Kidney (tissue), 14 donors: ENCODE measurements around the gene NSD2. TPM values are rescaled to one million over a fixed set of nuclear protein-coding genes. Genes with fewer than 3 reads are reported as not detected.

Experiments
- DNase-seq, 5 donors: peaks; one replicate each; pipeline ENCODE4 v3.0.0-alpha.2; 2013 to 2020
- FAIRE-seq: peaks from 2 replicates; lab custom pipeline; 2012; peaks lifted over from hg19 to GRCh38; lab: Jason Lieb, UNC
- H3K27ac ChIP-seq, 2 donors: one replicate each; pipeline ENCODE4 v1.7.0; 2013; ENCODE audit warnings: low read depth in 2 of 2, low read length in 2 of 2, inconsistent platforms in 1 of 2
- H3K27me3 ChIP-seq: one replicate; pipeline ENCODE4 v1.7.1; 2013; ENCODE audit warnings: low read length, inconsistent platforms; ENCODE audit not compliant: control insufficient read depth, insufficient read depth
- H3K36me3 ChIP-seq, 3 donors: one replicate each; pipeline versions ENCODE4 v1.7.0 to v1.7.1; 2013; ENCODE audit warnings: low read length in 3 of 3, control low read depth in 1 of 3, inconsistent platforms in 1 of 3; ENCODE audit not compliant: insufficient read depth in 3 of 3, control insufficient read depth in 2 of 3
- H3K4me1 ChIP-seq, 3 donors: one replicate each; pipeline versions ENCODE4 v1.7.0 to v1.7.1; 2013; ENCODE audit warnings: low read length in 3 of 3, inconsistent platforms in 1 of 3, low read depth in 1 of 3; ENCODE audit not compliant: control insufficient read depth in 2 of 3, insufficient read depth in 2 of 3
- H3K4me3 ChIP-seq, 3 donors: one replicate each; pipeline versions ENCODE4 v1.7.0 to v1.8.1; 2013; ENCODE audit warnings: low read length in 3 of 3, control low read depth in 1 of 3, inconsistent platforms in 1 of 3
- H3K9ac ChIP-seq, 3 donors: one replicate each; pipeline versions ENCODE4 v1.7.0 to v1.7.1; 2013; ENCODE audit warnings: low read length in 3 of 3, control low read depth in 1 of 3, inconsistent platforms in 1 of 3
- H3K9me3 ChIP-seq, 3 donors: one replicate each; pipeline versions ENCODE4 v1.7.0 to v1.7.1; 2013; ENCODE audit warnings: low read length in 3 of 3, control low read depth in 1 of 3, inconsistent platforms in 1 of 3; ENCODE audit not compliant: control insufficient read depth in 2 of 3, insufficient read depth in 1 of 3
- intact Hi-C: fragments of 100-400 bp; cut with DNase I; formaldehyde crosslinking; loops from one replicate; pipeline ENCODE4 v1.11.1; 2022
- polyA plus RNA-seq: library from polyadenylated mRNA; stranded (reverse); fragments of 350-450 nt; fragmentation: Illumina TruSeq; extraction: RNeasy Lipid Tissue Mini Kit (QIAGEN cat#74804); gene quantifications from one replicate; pipeline ENCODE4 v1.2.3, GENCODE V29; 2014; ENCODE audit warnings: low read depth, low replicate concordance; ENCODE audit not compliant: insufficient read depth
- total RNA-seq: library from RNA; stranded (reverse); fragmentation: NEBNext Ultra II Directional; extraction: Animal tissue kit (Norgen Biotek cat#: 25700); gene quantifications from one replicate; pipeline ENCODE4 v1.2.1, GENCODE V29; 2021
- TF ChIP-seq, protein P1 (sequence below): IDR thresholded peaks from 3 replicates; pipeline ENCODE4 v1.5.1; 2012; ENCODE audit warnings: mild to moderate bottlenecking, moderate library complexity, borderline replicate concordance; ENCODE audit not compliant: insufficient read depth; ENCODE audit errors: extremely low read depth
- donor health status: control.
- donor health status: control.
- donor health status: control.
- donor health status: control.
- donor health status: control.
- donor health status: DM: yes; HTN: yes; CAD: no.
- donor health status: Normal renal cell carcinoma (clear cell type).

The NSD2 gene
- total and polyA plus RNA-seq, 2 donors from 2014 or later, result 5.5 to 51.2 TPM

DNA sequence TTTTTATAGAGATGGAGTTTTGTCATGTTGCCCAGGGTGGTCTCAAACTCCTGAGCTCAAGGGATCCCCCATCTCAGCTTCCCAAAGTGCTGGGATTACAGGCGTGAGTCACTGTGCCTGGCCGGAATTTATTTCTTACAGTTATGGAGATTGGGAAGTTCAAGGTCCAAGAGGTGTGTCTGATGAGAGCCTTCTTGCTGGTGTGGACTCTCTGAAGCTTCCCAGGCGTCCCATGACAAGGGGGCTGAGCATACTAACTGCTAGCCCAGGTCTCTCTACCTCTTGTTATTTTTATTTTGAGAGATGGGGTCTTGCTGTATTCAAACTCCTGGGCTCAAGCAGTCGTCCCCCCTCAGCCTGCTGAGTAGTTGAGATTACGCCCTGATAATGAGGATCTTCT lies 2.9 kb upstream of the NSD2 start:
- DNase-seq, result peak in 2 of 5 donors; percentile 20 to 39
- intact Hi-C loops, result no loop called here

DNA sequence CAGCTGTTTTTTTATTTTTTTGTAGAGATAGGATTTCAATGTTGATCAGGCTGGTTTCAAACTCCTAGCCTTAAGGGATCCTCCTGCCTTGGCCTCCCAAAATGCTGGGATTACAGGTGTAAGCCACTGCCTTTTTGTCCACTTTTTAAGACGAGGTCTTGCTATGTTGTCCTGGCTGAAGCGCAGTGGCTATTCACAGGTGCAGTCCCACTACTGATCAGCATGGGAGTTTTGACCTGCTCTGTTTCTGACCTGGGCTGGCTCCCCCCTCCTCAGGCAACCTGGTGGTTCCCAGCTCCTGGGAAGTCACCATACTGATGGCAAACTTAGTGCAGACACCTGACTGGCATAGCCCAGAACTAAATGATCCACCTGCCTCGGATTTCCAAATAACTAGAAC lies 2.3 kb upstream of the NSD2 start:
- Histone ChIP-seq H3K27ac (no peak overlapping the region), H3K9ac (no peak overlapping the region), H3K4me3 (no peak overlapping the region), H3K4me1 (peaks cover 0 to 15% (median 3%) of the 10 kb centered on the region in 3 donors), H3K27me3 (no peaks in the 10 kb centered on the region), H3K9me3 (no peaks in the 10 kb centered on the region), H3K36me3 (no peaks in the 10 kb centered on the region)
- intact Hi-C loops, result no loop called here
- no peak for FAIRE-seq
- TF ChIP-seq, protein P1, sequence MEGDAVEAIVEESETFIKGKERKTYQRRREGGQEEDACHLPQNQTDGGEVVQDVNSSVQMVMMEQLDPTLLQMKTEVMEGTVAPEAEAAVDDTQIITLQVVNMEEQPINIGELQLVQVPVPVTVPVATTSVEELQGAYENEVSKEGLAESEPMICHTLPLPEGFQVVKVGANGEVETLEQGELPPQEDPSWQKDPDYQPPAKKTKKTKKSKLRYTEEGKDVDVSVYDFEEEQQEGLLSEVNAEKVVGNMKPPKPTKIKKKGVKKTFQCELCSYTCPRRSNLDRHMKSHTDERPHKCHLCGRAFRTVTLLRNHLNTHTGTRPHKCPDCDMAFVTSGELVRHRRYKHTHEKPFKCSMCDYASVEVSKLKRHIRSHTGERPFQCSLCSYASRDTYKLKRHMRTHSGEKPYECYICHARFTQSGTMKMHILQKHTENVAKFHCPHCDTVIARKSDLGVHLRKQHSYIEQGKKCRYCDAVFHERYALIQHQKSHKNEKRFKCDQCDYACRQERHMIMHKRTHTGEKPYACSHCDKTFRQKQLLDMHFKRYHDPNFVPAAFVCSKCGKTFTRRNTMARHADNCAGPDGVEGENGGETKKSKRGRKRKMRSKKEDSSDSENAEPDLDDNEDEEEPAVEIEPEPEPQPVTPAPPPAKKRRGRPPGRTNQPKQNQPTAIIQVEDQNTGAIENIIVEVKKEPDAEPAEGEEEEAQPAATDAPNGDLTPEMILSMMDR, result no peak
- DNase-seq, result peak in 1 of 5 donors; percentile 23

More for the DNA sequence above, 2.9 kb upstream of the NSD2 start:
- H3K9ac ChIP-seq, result no peak overlapping the region
- H3K36me3 ChIP-seq, result no peaks in the 10 kb centered on the region
- no peaks in the 10 kb centered on the region for H3K9me3 ChIP-seq
- peaks cover 0 to 12% (median 3%) of the 10 kb centered on the region in 3 donors for H3K4me1 ChIP-seq
- H3K27me3 ChIP-seq, result no peaks in the 10 kb centered on the region
- TF ChIP-seq, protein P1, result no peak
- FAIRE-seq, result no peak
- H3K4me3 ChIP-seq, result no peak overlapping the region
- no peak overlapping the region for H3K27ac ChIP-seq

DNA sequence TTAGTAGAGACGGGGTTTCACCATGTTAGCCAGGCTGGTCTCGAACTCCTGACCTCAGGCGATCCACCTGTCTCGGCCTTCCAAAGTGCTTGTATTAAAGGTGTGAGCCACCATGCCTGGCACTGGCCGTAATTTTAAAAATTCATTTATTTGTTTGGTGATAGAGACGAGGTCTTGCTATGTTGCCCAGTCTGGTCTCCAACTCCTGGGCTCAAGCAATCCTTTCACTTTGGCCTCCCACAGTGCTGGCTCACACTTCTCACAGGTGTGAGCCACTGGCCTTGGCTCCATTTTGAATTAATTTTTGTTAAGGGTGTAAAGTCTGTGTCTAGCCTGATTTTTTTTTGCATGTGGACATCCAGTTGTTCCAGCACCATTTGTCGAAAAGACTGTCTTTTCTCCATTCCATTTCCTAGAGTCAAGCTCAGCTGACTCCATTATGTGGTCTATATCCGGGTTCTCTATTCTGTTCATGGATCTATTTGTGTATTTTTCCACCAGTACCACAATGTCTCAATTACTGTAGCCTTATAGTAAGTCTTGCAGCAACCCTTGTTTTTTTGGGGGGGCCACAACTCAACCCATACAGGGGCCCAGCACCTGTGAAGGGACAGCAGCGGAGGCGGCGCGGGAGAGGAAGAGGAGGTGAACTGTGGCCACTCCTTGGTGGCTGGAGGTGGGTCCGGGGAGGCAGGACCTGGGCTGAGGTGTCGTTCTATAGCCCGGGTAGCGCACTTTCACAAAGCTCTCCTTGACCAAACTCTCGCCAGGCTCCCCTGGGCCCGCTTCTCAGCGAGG lies 1.5 kb upstream of the NSD2 start:
- no peaks in the 10 kb centered on the region for H3K27me3 ChIP-seq
- peaks cover 0 to 18% (median 3%) of the 10 kb centered on the region in 3 donors for H3K4me1 ChIP-seq
- H3K9me3 ChIP-seq, result no peaks in the 10 kb centered on the region
- H3K9ac ChIP-seq, result peak overlapping the region in 2 of 3 donors; percentile 11 to 56
- peak overlapping the region; percentile 95 to 96 for H3K27ac ChIP-seq
- peak in 1 of 5 donors; percentile 40 for DNase-seq
- intact Hi-C loops, result no loop called here
- TF ChIP-seq, protein P1, result no peak
- FAIRE-seq, result no peak
- no peaks in the 10 kb centered on the region for H3K36me3 ChIP-seq
- H3K4me3 ChIP-seq, result peak overlapping the region; percentile 46 to 74 (median 59)

DNA sequence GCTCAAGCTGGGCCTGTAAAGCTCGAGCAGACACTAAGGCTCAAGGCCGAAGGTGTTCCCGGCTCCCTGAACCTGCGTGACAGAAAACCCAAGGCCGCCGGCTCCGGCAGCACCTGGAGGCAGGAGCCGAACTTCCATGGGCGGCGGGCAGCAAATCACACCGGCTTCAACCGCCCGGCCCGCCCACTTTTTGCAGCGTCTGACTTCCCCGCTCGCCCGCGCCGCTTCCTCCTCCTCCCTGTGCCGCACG lies 940 bp upstream of the NSD2 start:
- Histone ChIP-seq H3K4me3 (peak overlapping the region; percentile 46 to 74 (median 59)), H3K4me1 (peaks cover 0 to 18% (median 3%) of the 10 kb centered on the region in 3 donors), H3K36me3 (no peaks in the 10 kb centered on the region), H3K9ac (peak overlapping the region in 2 of 3 donors; percentile 0 to 56), H3K9me3 (no peaks in the 10 kb centered on the region), H3K27ac (peak overlapping the region; percentile 95 to 96), H3K27me3 (no peaks in the 10 kb centered on the region)
- intact Hi-C loops, result no loop called here
- TF ChIP-seq, protein P1, result no peak
- DNase-seq (peak; percentile 87 to 96 (median 92)), FAIRE-seq (no peak)
